ENCODE data around the gene RPS19BP1. TPM values are rescaled to one million over a fixed set of nuclear protein-coding genes. Genes with fewer than 3 reads are reported as not detected.

The RPS19BP1 gene
- total and polyA plus RNA-seq, 2 of the 8 experiments (the other 6 are each of a cell fraction or from before 2014, with no cell fraction given): 77.9 to 97.9 TPM

GRCh38 chr22:39498368-39498767, 34.2 kb downstream of the RPS19BP1 start:
- peaks cover 5 to 8% of the 10 kb centered on the region in 2 experiments for H4K20me1 ChIP-seq (replicated peaks in 1 of 2; ENCODE audit: control insufficient read depth in 1 of 2, insufficient read depth in 2 of 2, low read length in 2 of 2)
- H2BK15ac ChIP-seq (ENCODE audit: low read length): no peak overlapping the region
- no peak overlapping the region for H2BK5ac ChIP-seq (ENCODE audit: low read depth, low read length)
- H3K79me1 ChIP-seq (ENCODE audit: low read depth, low read length): peaks cover 3% of the 10 kb centered on the region; the same call in 1 of the 2 replicates
- no peak overlapping the region for H2BK12ac ChIP-seq (ENCODE audit: low read depth, low read length)
- no peak overlapping the region for H3K56ac ChIP-seq (replicated peaks; ENCODE audit: insufficient read length, low read depth, low read length)
- H3K18ac ChIP-seq (ENCODE audit: extremely low read depth, low read length): no peak overlapping the region
- no peaks in the 10 kb centered on the region for H3K36me3 ChIP-seq (ENCODE audit: control insufficient read depth in 2 of 4, insufficient read depth in 4 of 4, low read length in 3 of 4)
- H3K9me3 ChIP-seq (ENCODE audit: insufficient read depth in 2 of 2, low read depth in 1 of 2, low read length in 1 of 2): no peaks in the 10 kb centered on the region
- H2AK5ac ChIP-seq (ENCODE audit: low read depth, low read length): no peak overlapping the region
- H2AFZ ChIP-seq (ENCODE audit: low read length): no peak overlapping the region
- H3K4me1 ChIP-seq (replicated peaks in 1 of 4; ENCODE audit: control insufficient read depth in 3 of 4, insufficient read depth in 4 of 4, low read length in 3 of 4): peaks cover 3 to 9% (median 4%) of the 10 kb centered on the region in 4 experiments; a peak in 6 of 7 replicates
- H3K27me3 ChIP-seq (replicated peaks in 1 of 4; ENCODE audit: control insufficient read depth in 3 of 4, extremely low read depth in 1 of 4, insufficient read depth in 3 of 4, low read length in 3 of 4): peaks cover 0 to 54% (median 19%) of the 10 kb centered on the region in 4 experiments; a peak in 6 of 7 replicates
- H3K79me2 ChIP-seq (ENCODE audit: control insufficient read depth in 1 of 2, insufficient read depth in 2 of 2, low read length in 2 of 2): peaks cover 5 to 8% of the 10 kb centered on the region in 2 experiments; a peak in 3 of 4 replicates
- no peak for DNase-seq (ENCODE audit: low read depth in 1 of 2, low spot score in 2 of 2)
- no peak overlapping the region for H3K14ac ChIP-seq (ENCODE audit: insufficient read length)
- WGBS, 2 experiments (ENCODE audit: extremely low coverage in 1 of 2, insufficient coverage in 1 of 2, insufficient read length in 1 of 2, insufficient replicate concordance in 2 of 2, low coverage in 1 of 2, low lambda C conversion rate in 2 of 2, missing lambda C conversion rate in 1 of 2): 64% methylated on average over 2 of the region's 2 CpGs; no CpG with 5 or more reads in 1 of the 2 experiments
- no peak overlapping the region for H3K4ac ChIP-seq (replicated peaks; ENCODE audit: insufficient read length, low read depth, low read length)
- POLR2A ChIA-PET (ENCODE audit: partially characterized antibody): interaction anchor here (0.9 to 2.5 kb wide), 4 partner anchors 19 to 30 kb away, joined by 3 to 10 read pairs (median 6); partner anchors contain the start of gene ATF4
- H4K5ac ChIP-seq (ENCODE audit: insufficient read length, low read depth, low read length): no peak overlapping the region
- no peak overlapping the region for H2BK120ac ChIP-seq (replicated peaks; ENCODE audit: low read depth, low read length)
- FAIRE-seq: no peak
- no peak overlapping the region for H3K9ac ChIP-seq (replicated peaks in 1 of 4; ENCODE audit: extremely low read depth in 1 of 4, low read depth in 3 of 4, low read length in 3 of 4)
- no peak overlapping the region for H3K4me2 ChIP-seq (ENCODE audit: insufficient read depth in 1 of 2, low read depth in 2 of 2, low read length in 2 of 2)
- H4K8ac ChIP-seq (ENCODE audit: extremely low read depth, insufficient read depth, low read length): no peak overlapping the region
- no peak overlapping the region for H3K27ac ChIP-seq (ENCODE audit: low read depth, low read length)
- CTCF ChIA-PET (ENCODE audit: partially characterized antibody): interaction anchor here (1.4 to 19.7 kb wide), 6 partner anchors 15 to 37 kb away, joined by 4 to 361 read pairs (median 56); partner anchors contain the start of gene RPS19BP1
- no peak overlapping the region for H4K91ac ChIP-seq (replicated peaks; ENCODE audit: insufficient read length, low read length)
- no peak overlapping the region for H3K4me3 ChIP-seq (ENCODE audit: extremely low read depth in 1 of 4, insufficient read depth in 2 of 4, low read depth in 3 of 4, low read length in 4 of 4)
- H2BK20ac ChIP-seq (ENCODE audit: low read length): no peak overlapping the region
- peaks cover 5% of the 10 kb centered on the region for H3K23me2 ChIP-seq (ENCODE audit: low read depth, low read length)
- H3K23ac ChIP-seq (ENCODE audit: insufficient read length): no peak overlapping the region
- TF ChIP-seq POU5F1 (IDR thresholded peaks at IDR 0.05; ENCODE audit: low read depth, low read length): no peak
- no peak for TF ChIP-seq CTCF (IDR thresholded peaks at IDR 0.05; ENCODE audit: control extremely low read depth in 1 of 3, insufficient read depth in 1 of 3, low read depth in 1 of 3, low read length in 3 of 3)
- no peak for TF ChIP-seq TAF7 (optimal IDR thresholded peaks at IDR 0.05; ENCODE audit: borderline replicate concordance, low read depth, low read length)
- TF ChIP-seq EGR1 (IDR thresholded peaks at IDR 0.05; ENCODE audit: borderline replicate concordance, low read depth, low read length): no peak
- TF ChIP-seq KDM4A (IDR thresholded peaks at IDR 0.05; ENCODE audit: low read depth, low read length, severe bottlenecking): no peak
- TF ChIP-seq NRF1 (IDR thresholded peaks at IDR 0.05; ENCODE audit: low read depth, low read length): no peak
- no peak for TF ChIP-seq MAX (IDR thresholded peaks at IDR 0.05)
- TF ChIP-seq KDM1A (IDR thresholded peaks at IDR 0.05; ENCODE audit: borderline replicate concordance, low read length): no peak
- TF ChIP-seq GTF2F1 (IDR thresholded peaks at IDR 0.05; ENCODE audit: borderline replicate concordance, low read depth, low read length): no peak
- TF ChIP-seq SP1 (IDR thresholded peaks at IDR 0.05; ENCODE audit: low read depth, low read length): no peak
- TF ChIP-seq CBX8 (IDR thresholded peaks at IDR 0.05; ENCODE audit: borderline replicate concordance, low read depth, low read length): no peak
